Amniotic stem cell (primary cell): Measurements from ENCODE around the gene LACTBL1.
"Not testable (repeated sequence)": the region's sequence is repeated elsewhere in the genome, so short reads cannot be mapped to it uniquely, and the experiment has no call there.

Experiments used
- DNase-seq: peaks from one replicate; lab custom pipeline; 2025; lab: John Stamatoyannopoulos, UW

The LACTBL1 gene

GRCh38 chr1:22976461-22977243 lies 4.0 kb upstream of the LACTBL1 start:
- DNase-seq, result peak; percentile 60

GRCh38 chr1:22976127-22976460 lies 3.4 kb upstream of the LACTBL1 start:
- DNase-seq, result no peak

- DNase-seq, result no peak
Observed at GRCh38 chr1:22975694-22976093, 3.0 kb upstream of the LACTBL1 start.

DNA sequence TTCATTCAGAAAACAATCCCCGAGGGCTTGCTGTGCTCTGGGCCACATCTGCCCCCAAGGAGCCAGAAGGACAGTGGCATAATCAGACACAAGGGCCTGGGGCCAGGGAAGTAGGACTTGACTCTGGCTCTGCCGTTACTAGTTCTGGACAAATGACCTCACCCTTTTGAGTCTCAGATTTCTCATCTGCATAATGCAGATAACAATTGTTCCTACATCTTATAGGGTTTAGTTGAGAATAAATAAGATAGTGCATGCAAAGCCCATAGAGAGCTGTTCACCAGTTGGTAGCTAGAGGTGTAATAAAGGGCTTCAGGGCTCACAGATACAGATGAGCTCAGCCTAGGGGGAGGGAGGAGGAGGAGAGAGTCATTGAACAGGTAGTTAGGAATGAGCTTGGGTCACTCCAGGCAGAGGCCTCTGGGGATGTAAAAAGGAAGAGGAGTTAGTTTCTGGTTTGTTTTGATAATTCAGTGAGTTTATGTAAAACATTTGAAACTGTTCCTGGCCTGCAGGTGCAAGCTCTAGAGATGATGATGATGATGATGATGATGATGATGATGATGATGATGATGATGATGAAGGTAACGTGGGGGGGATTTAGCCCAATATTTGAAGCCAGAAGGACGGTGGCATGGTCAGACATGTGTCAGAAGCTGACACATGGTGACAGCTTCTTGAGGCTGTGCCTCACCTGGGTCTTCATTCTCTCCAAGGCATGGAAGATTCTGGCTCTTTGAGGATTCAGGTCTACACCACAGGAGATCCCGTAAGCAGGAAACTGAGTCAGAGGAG lies 858 bp downstream of the LACTBL1 start:
- no peak for DNase-seq

- DNase-seq, result no peak
Observed at GRCh38 chr1:22971161-22971560, 1.5 kb downstream of the LACTBL1 start.

- no peak for DNase-seq
Observed at GRCh38 chr1:22970096-22970495, 2.6 kb downstream of the LACTBL1 start.

DNA sequence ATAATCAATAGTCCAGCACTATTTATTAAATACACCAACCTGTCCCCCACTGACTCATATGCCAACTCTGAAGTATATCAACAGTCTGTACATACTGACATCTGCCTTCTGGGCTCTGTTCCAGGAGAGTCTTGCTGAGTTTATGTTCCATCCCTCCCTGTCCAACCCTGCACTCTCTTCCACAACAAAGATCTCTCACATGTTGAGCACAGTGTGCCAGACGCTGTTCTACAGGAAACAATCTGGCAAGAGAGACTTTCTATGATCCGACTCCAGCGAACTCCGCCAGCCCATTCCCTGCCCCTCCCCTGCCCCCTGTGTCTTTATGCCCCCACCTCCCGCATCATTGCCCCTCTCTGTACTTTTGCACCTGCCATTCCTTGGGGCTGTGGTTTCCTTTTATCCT lies 3.4 kb downstream of the LACTBL1 start:
- DNase-seq, result peak; percentile 14

- DNase-seq, result no peak
Observed at GRCh38 chr1:22967833-22968232, 4.8 kb downstream of the LACTBL1 start.

DNA sequence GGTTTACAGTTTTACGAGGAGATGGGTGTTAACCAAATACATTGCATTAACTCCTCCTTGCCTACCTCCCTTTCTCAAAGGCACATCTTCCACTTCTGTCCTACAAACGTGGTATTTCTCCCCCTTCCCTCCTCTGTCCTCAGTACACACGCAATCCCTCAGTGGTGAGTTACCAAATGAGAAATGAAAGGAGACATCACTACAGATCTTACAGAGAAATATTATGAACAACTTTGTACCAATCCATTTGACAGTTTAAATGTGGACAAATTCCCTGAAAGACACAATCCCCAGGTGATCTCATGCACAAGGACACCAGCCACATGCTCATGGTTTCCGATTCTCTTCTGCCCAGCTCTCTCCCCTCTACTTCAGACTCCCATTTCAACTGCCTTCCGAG lies 6.4 kb downstream of the LACTBL1 start:
- no peak for DNase-seq

GRCh38 chr1:22963044-22963677 lies 9.5 kb downstream of the LACTBL1 start:
- no peak for DNase-seq

DNA sequence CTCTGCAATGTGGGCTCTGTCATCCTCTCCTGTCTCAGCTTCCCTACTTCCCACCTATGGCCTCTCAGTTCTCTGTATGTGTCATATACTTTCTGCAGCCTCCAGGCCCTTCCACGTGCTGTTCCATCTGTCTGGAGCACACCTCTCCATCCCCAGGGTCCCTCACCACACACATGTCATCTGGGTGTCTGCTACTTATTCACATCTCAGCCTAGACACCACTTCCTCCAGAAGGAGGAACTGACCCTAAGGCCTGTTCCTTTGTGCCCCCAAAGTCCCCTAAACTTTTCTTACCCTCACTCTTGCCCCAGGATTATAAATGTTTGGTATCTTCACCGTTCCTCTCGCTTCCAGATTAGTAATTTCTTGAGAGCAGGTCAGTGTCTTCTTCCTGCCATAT lies 10.1 kb downstream of the LACTBL1 start:
- DNase-seq, result no peak

DNA sequence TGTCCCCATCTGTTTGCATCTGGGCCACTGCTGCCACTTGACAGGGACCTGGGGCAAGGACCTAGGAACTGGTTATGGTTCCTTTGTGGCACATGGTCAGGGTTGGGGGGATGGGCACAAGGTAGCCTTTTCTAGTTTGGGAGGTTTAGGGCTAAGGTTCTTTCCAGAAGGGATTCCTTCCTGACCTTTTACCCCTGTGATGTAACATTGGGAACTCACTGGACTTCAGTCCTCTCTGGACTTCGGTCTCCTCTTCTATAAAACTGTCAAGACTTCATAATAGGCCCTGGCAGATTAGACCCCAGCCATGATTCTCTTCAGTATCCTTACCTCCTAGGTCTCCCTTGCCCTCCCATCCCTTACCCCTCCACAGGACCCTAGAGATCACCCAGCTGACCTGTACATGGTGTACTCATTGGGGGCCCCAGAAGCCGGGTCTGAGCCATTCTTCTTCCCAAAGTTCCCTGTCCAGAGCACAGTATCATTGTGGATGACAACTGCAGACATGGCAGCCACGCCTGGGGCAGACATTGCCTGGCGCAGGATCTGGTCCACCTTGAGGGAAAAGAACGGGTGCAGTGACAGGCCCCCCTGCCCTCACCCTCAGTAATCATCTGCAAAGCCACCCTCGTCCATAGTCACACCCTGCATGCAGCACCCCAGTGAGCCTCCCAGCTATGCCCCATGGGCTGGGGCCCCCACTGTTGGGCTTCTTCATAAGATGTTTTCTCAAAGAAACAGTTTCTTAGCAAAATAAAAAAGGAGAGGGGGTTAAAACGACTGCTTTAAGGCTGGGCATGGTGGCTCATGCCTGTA lies 12.9 kb downstream of the LACTBL1 start:
- DNase-seq, result no peak

- no peak for DNase-seq
Observed at GRCh38 chr1:22958556-22958955, 14.1 kb downstream of the LACTBL1 start.

- DNase-seq, result no peak
Observed at GRCh38 chr1:22957066-22957465, 15.6 kb downstream of the LACTBL1 start.

DNA sequence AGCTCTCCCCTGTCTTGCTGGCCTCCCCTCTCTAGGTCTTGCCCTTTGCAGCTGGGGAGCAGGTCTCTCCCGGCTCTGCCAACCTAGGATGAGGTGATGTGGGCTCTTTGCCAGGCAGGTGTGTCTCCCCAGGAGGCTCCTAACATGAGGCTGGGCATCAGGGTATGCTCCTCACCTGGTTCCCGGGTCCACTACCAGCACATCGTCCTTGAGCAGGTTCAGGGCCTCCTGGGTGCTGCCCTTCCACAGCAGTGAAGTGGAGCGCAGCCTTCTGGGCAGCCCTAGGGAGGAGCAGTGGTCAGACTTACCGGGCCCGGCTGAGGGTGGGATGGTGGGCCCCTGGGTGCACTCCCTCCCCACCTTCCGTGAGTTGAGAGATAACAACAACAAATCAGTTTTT lies 17.5 kb downstream of the LACTBL1 start:
- DNase-seq, result no peak

DNA sequence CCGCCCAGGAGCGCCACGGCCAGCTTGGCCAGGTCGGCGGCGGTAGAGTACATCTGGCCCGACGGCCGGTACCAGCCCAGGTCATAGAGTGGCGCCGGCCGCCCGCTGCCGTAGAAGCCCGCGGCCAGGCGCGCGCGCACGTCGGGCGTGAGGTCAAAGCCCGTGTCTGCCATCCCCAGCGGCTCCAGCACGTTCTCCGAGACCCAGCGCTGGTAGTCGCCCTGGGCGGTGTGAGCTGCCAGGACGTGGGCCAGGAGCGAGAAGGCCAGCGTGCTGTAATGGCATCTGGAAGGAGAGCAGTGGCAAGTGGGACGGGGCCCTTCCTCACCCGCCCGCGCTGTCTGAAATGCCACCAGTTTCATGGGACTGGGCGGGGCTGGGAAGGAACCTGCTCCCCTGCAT lies 18.9 kb downstream of the LACTBL1 start:
- no peak for DNase-seq

DNA sequence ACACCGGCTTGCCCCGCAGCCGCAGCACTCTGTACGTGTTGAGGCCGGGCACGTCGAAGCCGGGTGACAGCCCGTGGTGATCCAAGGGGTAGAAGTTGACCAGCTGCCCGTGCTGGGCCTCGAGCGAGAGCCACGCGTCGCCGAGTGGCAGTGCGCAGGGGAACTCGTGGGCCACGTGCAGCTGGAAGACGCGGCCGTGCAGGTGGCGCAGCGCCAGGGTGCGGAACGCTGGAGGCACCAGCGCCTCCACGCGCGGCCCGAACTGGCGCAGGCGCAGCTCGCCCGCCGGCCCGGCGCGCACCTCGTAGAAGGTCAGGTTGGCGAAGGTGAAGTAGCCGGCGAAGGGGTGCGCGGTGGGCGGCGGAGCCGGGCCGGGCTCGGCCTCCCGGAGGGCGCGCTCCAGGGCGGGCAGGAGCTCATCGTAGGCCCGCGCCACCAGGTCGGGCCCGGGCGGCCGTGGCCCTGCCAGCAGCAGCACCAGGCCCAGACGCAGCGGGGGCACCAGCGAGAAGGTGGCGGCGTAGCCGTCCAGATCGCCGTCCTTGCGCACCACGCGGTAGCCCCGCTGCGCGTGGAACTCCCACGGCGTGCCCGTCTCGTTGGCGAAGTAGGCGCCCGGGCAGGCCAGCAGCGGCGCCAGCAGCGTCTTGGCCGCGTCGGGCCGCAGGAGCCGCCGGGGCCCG lies 19.5 kb downstream of the LACTBL1 start:
- no peak for DNase-seq

DNA sequence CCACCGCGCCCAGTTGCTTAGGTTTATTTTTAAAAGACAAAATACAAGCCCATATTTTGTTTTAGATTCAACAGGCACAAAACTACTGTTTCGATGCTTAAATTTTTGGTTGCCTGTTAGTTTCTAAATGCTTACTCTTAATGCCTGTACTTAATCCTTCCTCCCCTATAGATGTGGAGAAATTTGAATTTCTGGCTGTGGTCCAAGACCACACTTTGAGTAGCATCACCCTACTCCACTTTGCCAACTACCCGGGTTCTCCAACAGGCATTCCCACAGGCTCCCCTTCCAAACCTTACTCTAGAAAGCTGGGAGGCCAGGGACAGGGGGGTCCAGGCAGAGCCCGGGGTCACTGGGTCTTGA lies 20.0 kb downstream of the LACTBL1 start:
- no peak for DNase-seq

GRCh38 chr1:22951796-22952195 lies 20.9 kb downstream of the LACTBL1 start:
- no peak for DNase-seq

DNA sequence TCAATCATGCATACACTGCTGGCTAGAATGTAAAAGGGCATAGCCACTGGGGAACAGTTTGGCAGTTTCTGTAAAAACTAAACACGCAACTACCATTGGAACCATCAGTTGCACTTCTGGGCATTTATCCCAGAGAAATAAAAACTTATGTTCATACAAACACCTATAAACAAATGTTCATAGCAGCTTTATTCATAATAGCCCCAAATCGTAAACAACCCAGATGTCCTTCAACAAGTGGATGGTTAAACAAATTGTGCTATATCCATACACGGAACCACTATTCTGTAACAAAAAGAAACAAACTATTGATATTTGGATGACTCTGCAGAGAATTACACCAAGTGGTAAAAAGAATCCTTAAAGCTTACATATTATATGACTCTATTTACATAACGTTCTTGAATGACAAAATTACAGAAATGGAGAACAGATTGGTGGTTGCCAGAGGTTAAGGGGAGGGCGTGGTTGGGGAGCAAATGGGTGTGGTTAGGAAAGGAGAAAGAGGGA lies 22.8 kb downstream of the LACTBL1 start:
- no peak for DNase-seq

DNA sequence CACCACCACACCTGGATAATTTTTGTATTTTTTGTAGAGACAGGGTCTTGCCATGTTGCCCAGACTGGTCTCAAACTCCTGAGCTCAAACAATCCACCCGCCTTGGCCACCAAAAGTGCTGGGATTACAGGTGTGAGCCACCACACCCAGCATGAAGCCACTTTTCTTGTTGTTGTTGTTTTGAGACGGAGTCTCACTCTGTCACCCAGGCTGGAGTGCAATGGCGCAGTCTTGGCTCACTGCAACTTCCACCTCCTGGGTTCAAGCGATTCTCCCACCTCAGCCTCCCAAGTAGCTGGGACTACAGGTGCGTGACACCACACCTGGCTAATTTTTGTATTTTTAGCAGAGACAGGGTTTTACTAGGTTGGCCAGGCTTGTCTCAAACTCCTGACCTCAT lies 27.5 kb downstream of the LACTBL1 start:
- not testable (repeated sequence) for DNase-seq
